Spleen (tissue), 7 donors: Measurements from ENCODE around the gene TEAD1.

Experiments used
- POLR2A ChIP-seq, 3 donors: fragments of 450-650 bp; IDR thresholded peaks; one replicate each; pipeline ENCODE4 v1.5.1; 2017; ENCODE audit warnings: antibody characterized with exemption in 3 of 3, mild to moderate bottlenecking in 1 of 3
- TF ChIP-seq, protein P1 (sequence below), 11 experiments: fragments of 200-600 bp in 7 of 11; fragments of 450-650 bp in 4 of 11; sonication (generic) in 4 of 11; IDR thresholded peaks in 8 of 11; conservative IDR thresholded peaks in 3 of 11; 1 replicate in 7 of 11; 2 replicates in 4 of 11; pipeline versions ENCODE4 v1.4.0 to v1.8.0; 2016 to 2021; ENCODE audit warnings: antibody characterized with exemption in 11 of 11, inconsistent platforms in 4 of 11, mild to moderate bottlenecking in 1 of 11
- donor health status: DM: no; HTN: no; CAD: no; lungs with moderate emphysema.
- donor health status: DM: no; HTN: no; CAD: no.
- donor health status: DM: no; HTN: no; CAD: no.

DNA sequence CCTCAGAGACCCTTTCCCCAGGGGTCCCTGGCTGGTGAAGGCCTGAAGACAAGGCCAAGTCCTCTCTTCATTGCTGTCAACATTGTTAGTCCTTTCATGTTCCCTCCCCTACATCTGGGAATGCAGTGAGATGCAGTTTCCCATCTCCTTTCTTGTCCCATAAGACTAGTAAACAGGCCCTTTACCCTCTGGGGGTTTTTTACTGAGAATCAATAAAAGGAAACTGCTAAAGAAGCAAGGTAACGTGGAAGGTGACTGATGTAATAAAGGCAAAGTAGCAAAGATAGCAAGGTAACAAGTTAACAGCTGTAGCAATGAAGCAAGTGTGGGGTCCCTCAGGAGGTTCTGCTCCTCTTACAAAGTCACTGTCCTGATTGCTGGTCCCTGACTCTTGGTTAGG is 37.3 kb downstream of the TEAD1 start:
- TF ChIP-seq, protein P1, sequence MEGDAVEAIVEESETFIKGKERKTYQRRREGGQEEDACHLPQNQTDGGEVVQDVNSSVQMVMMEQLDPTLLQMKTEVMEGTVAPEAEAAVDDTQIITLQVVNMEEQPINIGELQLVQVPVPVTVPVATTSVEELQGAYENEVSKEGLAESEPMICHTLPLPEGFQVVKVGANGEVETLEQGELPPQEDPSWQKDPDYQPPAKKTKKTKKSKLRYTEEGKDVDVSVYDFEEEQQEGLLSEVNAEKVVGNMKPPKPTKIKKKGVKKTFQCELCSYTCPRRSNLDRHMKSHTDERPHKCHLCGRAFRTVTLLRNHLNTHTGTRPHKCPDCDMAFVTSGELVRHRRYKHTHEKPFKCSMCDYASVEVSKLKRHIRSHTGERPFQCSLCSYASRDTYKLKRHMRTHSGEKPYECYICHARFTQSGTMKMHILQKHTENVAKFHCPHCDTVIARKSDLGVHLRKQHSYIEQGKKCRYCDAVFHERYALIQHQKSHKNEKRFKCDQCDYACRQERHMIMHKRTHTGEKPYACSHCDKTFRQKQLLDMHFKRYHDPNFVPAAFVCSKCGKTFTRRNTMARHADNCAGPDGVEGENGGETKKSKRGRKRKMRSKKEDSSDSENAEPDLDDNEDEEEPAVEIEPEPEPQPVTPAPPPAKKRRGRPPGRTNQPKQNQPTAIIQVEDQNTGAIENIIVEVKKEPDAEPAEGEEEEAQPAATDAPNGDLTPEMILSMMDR (IDR thresholded peaks at IDR 0.05 in 8 of 11, conservative IDR thresholded peaks at IDR 0.05 in 3 of 11), result no peak
- TF ChIP-seq POLR2A (IDR thresholded peaks at IDR 0.05), result no peak
